NK-92 treated with Interleukin-12 subunit alpha and Interleukin-12 subunit beta, amount 100 ng/mL, for 24 hours (cell line): ENCODE results near the gene SND1.

ENCODE experiments used
- DNase-seq: peaks from one replicate; lab custom pipeline; 2025; lab: John Stamatoyannopoulos, UW

SND1 gene

DNA sequence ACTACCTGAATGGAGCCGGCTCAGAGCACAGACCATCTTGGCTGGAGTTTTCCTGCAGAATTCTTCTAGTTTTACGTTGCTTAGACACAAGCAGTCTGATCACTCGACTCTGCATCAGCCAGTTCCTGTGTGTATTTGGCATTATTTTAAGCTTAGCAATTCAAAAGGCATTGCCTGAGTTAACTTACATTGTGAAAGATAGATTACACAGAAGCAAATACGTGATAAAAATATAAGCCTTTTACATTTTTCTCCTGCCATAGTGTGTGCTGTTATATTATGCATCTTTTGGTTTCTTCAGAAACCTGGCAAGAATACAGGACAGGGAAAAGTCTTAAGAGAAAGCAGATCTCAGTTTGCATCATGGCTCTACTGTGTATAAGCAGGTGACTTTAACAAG, 281.2 kb downstream of the SND1 start:
- DNase-seq: no peak

GRCh38 chr7:127934711-127935110, 282.7 kb downstream of the SND1 start:
- DNase-seq: no peak

- no peak for DNase-seq
Observed at GRCh38 chr7:127935847-127936376, 283.9 kb downstream of the SND1 start.

- no peak for DNase-seq
Observed at GRCh38 chr7:127937066-127937680, 285.2 kb downstream of the SND1 start.

GRCh38 chr7:127938588-127938987, 286.6 kb downstream of the SND1 start:
- DNase-seq: no peak

DNA sequence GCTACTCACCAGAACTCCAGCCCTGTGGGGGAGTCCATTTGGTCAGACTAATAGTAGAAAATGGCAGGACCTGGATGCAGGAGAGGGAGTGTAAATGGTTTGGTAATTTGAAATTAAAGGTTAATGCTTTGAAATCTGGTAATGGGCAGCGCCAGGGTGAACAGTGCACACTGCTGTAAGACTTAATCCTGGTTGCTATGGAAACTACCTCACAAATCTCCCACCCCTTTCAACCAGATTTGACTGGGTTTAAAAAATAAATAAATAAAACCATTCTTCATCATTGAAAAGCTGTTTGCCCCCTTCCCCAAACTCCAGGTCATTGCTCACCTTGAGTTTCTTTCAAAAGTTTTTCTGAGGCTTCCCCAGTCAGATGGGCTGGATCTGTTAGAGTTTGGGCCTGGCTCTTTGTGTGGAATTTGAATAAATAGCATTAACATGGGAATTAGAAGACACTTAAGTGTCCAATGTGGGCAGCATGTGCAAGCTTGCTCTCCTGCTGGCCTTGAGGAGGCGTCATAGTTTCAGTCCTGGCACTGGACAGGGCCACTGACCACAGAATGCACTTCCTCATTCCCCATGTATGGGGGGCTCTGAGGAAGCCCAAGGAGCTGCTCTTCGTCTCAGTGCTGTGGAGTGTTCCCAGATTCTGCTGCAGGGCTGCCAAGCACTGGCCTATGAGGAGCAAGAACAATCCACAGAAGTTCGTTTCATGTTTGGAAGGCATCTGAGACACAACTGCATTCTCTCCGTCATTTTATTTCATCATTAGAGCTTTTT, 288.6 kb downstream of the SND1 start:
- DNase-seq: no peak

GRCh38 chr7:127941476-127942210, 289.6 kb downstream of the SND1 start:
- no peak for DNase-seq

DNA sequence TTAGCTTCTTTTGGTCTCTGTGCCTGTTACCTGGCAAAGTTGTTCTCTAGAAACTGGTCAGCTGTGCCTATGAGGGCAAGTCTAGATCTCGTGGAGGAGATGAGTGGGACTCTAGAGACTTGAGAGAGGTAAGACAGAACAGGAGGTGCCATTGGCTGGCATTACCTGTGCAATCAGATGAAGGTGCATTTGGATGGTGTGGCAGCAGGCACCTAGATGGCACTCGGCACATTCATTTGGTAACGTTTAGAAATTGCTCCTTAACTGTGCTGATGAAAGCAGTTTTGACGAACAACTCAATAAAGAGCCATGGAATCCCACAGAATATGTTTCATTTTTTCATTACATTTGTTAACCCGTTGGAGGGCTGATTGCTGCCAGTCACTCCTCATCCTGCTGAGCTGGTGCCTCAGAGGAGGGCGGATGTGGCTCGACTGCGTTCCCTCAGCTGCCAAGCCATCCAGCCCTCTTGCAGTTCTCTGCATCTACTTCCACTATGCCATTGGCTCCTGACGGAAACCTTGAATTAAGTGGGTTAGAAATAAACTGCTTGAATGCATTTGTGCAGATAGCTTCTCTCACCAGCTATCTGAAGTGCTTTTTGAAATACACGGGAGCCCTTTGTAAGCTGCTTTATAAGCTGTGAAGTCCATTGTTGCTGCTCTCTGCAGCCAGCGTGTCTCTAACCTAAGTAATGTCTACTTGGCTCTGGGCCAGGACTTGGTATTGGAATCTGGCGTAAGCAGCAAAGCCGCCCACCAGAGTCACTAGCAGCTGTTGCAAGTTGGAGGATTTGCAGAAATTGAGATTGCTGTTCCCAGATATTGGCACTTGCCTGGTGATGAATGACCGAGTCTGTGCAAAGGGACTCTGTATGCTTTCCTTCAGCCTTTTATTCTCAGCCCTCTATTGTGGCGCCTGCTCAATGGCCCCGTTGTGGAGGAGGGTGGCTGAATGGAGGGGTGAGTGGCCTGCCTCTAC, 291.8 kb downstream of the SND1 start:
- no peak for DNase-seq

- DNase-seq: no peak
Observed at GRCh38 chr7:127946111-127946510, 294.1 kb downstream of the SND1 start.

DNA sequence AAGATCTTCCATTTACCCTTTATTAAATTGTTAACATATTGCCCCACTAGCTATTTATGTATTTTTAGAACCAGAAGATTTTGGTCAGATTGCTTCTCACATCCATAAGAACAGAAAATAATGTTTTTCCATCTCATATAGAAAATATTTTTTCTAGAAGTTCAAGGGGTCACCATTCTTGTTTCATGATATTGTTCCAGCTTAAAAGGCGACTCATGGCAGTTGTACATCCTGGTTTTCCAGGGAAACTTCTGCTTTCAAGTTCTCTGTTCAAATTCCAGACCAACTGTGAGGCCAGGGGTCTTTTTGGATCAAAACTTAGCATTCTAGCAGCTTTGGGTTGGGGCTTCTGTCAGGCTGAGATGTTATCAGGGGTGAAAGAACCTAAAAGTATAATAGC, 294.9 kb downstream of the SND1 start:
- DNase-seq: no peak

- DNase-seq: no peak
Observed at GRCh38 chr7:127948312-127948711, 296.3 kb downstream of the SND1 start.

- DNase-seq: no peak
Observed at GRCh38 chr7:127948930-127949329, 296.9 kb downstream of the SND1 start.

DNA sequence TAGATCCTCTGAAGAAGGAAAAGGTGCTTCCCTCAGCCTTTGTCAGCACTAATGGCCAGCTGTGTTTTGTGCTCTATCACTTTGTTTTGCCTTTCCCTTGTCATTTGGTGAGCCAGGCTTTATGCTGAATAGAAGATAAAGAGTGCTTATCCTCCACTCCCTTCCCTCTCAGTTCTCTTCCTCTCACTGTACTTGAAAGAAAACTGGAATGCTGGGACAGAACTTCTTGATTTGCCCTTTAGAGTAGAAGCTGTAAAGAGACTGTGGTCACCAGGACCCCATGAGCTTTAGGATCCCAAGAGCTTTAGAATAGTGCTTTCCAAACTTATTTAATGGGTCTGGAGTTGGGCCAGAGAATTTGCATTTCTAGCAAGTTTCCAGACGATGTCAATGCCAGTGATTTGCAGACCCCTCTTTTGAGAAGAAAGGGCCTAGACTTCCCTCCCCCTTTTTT, 297.8 kb downstream of the SND1 start:
- DNase-seq: no peak

GRCh38 chr7:127950233-127950935, 298.4 kb downstream of the SND1 start:
- no peak for DNase-seq

DNA sequence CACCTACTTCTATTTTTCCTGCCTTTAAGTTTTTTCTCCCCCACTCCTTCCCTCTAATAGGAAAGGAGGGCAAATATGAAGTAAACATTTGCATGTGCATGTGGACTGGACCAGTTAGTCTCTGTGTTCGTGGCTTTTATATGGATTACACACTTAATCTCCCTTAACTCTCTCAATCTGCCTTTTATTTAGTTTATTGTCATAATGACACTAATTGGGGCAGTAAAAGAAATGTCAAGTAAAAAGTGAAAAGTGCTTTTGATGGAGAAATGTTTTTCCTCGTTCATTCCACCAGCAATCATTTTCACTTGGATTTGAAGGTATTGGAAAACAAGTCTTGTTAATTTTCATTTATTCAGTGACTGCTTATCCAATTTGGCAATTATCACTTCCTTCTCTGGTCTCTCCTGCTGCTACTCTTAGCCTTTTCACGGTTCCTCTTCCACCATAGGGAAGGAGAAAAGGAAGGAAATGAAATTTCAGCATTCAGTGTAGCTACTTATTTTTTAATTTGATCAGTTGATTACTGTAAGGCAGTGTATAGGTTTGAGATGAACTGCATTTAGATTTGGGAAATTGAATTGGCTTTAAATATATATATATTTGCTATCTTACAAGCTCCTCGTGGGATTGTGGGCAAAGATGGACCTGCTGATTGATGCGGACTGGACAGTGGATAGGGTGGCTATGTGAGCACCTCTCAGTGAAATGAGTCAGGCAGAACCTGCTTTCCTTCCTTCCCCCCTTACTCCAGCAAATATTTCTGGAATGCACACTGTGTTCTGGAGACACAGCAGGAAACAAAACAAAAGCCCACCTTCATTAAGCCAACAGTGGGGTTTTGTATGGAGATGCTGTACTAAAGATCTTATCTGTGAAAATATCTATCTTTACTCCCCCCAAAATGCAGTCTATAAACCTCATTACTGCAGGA, 301.7 kb downstream of the SND1 start:
- no peak for DNase-seq

GRCh38 chr7:127954357-127954748, 302.4 kb downstream of the SND1 start:
- DNase-seq: no peak

DNA sequence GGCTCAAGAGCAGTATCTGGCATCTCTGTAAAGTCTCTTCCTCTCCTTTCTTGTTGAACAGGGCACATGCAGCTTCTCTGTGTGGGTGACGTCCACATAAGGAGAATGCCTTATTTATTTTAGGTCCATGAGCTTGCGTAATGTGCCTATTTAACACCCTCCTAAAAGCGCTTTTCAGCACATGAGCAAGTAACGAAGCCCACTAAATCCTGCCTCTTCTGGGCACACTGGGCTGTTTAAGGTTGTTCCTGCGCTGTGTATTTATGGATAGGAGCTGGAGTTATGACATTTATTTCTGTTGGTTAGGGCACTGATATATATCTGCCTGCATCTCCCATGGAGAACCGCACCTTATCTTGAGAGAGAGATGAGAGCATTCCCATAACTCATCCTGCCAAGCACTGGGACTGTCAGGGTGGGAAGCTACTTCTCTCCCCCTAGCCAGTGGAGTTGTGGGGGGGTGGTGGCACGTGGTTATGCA, 303.1 kb downstream of the SND1 start:
- DNase-seq: no peak

GRCh38 chr7:127957886-127958285, 305.9 kb downstream of the SND1 start:
- DNase-seq: no peak

DNA sequence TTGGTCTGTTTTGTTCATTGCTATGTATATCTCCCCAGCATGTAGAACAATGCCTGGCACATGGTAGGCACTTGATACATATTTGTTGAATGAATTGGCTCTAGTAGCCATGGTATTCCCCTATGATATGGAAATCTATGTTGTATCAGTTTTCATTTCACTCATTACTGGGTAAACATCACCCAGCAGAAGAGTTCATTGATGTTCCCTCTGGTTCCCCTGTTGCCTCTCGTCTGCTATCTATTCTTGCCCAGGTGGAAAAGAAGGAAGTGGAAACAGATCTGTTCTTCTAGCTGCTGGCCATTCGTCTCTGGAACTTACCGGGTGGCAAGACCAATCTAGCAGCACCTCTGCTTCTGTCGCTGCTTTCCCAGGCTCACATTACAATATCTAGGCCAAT, 307.8 kb downstream of the SND1 start:
- no peak for DNase-seq
